Fibroblast of the conjunctiva (primary cell): Measurements from ENCODE around the gene TMA7.

Experiments used
- DNase-seq: peaks from one replicate; pipeline ENCODE4 v3.0.0-alpha.2; 2010; ENCODE audit warnings: low read depth

Gene TMA7

DNA sequence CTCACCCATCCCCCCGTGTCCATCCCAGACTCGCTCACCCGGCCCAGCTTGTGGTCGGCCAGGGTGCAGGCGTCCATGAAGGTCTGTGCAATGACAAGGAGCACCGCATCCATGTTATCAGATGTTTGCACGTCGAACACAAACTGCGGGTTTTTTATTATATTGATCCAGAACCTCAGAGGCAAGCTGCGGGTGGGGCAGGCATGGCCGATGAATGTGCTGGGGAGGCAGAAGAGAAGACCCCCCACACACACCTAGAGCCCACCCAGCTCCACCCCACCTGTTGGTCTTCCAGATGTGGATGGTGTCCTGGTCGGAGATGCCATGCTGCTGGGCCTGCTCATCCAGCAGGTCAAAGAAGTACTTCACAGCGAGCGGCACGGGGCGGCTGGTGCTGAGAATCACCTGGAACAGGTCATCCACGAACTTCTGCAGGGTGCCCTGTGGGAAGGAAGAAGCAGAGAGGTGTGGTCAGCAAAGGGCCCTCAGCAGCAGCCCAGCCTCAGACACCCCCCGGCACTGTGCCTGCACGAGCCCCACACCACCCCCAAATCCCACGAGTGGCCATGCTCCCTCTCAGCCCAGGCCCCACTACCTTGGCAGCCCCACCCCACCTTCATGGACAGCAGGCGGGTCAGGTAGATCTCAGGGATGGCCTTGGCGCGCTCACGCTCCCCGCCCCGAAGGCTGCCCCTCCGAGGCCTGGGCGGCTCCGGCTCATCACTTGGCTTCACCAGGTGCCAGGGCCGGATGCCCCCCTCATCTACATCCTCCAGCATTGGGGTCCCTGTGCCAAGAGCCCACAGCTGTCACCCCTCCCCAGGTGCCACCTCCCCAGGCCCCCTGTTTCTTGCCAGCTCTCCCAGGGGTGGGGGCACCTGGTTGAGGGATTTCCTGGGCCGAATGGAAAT lies 30.5 kb upstream of the TMA7 start:
- no peak for DNase-seq

DNA sequence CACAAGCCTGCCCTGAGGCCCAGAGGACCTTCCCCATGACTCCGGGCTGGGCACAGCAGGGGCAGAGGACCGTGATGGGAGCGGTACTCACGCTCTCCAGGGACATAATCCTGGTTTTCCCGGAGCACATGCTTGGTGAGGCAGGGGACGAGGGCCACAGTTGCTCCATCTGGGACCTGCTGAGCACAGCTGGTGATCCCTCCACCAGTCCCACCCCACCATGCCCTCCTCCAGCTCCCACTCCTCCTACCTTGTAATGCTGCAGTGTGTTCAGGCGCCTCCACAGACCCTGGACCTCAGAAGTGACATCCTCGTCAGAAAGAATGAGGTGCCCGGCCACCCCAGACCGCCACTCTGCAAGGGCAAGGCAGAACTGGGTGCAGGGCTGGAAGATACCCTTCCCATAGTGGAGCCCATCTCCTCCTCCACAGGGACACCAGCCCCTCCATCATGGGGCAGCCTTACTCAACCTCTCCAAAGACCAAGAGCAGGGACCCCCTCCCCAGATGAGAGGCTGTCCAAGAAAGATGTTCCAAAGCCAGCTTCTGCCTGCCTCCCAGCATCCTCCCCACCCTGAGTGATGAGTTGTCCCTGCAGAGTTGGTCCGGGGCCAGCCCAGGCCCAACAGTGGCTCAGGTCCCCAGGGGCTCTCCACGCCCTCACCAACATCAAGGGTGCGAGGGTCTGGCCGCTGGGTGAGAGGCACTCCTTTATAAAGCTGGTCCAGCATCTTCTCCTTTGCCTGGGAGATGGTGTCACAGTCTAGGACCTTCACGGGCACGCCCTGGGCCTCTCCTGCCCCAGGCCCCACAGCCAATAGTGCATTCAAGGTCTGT lies 29.6 kb upstream of the TMA7 start:
- no peak for DNase-seq

GRCh38 chr3:48411041-48411588 lies 28.9 kb upstream of the TMA7 start:
- no peak for DNase-seq

- no peak for DNase-seq
These were observed 28.3 kb upstream of the TMA7 start for GRCh38 chr3:48411606-48412374.

DNA sequence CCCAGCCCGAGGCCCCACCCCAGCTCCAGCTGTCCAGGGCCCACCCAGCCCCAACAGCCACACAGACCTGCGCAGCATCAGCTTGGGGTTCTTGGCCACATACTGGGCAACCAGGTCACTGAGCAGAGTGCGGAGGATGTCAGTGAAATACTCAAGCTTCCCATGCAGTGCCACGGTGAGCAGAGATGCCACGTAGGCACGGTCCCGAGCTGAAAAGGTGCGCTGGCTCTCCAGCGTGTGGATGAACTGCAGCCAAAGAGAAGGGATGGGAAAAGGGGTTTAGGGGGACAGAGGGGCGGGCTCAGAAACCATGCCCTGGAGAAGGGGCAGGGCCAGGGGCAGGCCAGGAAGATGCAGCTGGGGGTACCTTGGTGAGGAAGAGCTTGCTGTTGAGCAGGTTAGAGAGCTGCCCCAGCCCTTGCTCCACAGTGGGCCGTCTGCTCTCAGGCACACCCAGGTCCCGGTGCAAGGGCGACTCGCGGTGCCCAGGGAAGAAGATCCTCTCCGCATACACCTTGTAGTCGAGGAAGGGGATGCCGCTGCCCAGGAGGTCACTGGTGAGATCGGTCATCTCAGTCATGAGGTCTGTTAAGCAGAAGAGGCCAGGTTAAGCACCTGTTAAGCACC lies 27.6 kb upstream of the TMA7 start:
- no peak for DNase-seq

DNA sequence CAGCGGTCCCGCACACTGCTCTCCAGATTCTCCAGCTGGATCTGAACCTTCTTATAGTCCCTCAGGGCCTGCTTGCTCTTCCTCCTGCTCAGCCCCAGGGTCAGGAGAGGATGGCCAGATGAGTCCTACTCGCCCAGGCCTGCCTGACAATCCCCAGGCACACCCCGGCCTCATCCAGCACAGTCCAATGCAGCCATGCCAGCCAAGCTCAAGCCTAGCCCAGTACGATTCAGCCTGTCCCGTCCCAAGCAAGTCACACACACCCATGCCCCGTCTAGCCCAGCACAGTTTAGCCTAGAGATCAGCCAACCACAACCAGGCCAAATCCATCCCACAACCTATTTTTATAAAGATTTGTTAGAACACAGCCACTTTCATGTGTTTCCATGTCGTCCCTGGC lies 27.0 kb upstream of the TMA7 start:
- DNase-seq, result no peak

DNA sequence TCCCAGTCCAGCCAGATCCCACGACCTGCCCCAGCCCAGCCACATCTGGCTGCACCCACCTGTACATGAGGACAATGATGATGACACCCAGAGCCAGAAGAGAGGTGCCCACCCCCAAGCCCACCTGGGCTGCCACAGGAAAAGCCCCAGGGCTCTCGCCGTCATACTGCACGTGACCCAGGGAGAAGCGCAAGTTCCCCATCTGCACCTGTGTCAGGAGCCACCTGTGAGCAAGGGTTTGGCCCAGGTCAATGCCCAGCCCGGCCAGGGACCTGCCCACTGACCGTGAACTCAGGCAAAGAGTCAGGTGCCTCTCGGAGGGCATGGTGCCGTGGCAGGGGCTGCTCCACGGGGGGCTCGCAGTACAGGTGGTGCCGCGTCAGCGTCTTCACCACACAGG lies 26.4 kb upstream of the TMA7 start:
- no peak for DNase-seq

DNA sequence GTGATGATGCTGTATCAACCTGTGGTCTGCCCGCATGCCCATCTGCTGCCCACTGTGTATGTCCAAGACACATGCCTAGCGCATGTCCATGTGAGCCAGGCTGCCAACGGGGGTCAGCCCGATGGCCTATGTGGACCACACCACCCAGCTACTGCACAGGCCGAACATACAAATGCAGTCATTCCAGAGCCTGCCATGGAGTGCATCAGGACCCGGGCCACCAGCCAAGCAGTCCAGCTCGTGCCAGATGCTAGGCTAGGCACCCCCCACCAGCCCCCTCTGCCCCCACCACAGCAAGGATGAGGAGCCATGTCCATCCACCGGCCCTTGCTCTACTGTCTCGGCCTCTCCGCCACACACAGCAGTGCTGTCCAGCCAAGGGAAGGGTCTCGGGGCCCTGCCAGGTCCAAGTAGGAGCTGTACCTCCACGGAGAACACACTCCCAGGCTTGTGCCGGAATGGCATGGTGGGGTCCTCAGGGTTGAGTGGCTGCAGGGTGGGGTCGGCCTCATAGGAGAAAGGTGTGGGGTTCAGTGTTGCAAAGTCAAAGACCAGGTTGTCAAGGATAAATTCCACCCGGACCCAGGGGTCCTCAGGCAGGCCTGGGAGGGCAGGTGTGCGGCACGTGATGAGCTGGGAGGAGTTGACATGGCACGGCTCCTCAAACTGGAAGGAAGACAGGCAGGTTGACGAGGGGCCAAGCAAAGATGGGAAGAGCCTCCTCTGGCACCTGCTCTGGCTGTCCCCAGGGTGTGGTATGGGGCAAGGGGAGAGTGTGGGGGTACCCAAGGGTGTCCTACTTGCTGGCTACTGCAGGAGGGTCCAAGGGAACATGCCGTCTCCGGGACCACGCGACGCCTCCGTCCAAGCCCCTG lies 25.4 kb upstream of the TMA7 start:
- no peak for DNase-seq

- no peak for DNase-seq
These were observed 24.7 kb upstream of the TMA7 start for GRCh38 chr3:48415251-48415953.

DNA sequence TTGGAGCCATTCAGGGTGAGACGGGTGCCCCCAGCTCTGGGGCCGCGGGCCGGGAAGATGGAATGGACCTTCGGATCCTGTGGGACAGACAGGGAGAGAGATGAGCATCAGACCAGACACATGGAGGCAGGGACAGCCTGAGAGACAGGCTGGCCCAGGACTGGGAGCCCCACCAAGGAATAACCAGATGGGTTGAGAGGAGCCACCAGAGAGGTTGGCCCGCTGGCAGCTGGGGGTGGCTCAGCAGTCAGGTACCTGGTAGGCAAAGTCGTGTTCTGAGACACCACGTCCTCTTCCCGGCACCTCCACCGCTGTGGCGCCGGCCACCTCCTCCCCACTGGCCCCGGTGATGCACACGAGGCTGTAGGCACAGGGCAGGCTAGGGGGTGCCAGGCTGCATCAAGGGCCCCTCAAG lies 24.0 kb upstream of the TMA7 start:
- no peak for DNase-seq

- DNase-seq, result no peak
These were observed 23.5 kb upstream of the TMA7 start for GRCh38 chr3:48416546-48416945.

DNA sequence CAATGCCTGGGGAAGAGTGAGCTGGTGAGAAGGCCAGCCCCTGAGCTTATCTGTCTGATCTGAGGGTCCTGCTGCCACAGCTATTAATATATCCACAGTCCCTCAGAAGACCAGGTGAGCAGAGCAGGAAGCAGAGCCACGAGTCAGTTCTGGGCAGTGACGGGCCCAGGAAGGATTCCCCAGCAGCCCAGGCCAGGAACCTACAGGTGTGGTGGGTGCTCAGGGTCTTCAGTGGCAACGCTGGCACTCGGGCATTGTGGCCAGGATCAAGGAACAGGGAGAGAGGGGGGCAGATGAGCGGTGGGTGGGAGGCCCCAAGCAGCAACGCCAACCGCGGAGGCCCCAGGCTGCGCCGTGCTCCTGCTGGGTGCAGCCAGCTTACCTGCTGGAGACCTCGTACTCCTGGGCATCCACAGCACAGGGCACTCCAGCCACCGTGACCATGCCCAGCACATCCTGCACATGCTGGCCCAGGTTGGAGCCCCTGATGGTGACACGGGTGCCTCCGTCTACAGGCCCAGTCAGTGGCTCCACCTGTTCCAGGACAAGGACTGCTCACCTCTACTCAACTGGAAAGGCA lies 22.4 kb upstream of the TMA7 start:
- DNase-seq, result no peak

GRCh38 chr3:48418140-48418539 lies 21.9 kb upstream of the TMA7 start:
- no peak for DNase-seq

GRCh38 chr3:48418651-48419050 lies 21.4 kb upstream of the TMA7 start:
- no peak for DNase-seq

GRCh38 chr3:48419149-48419548 lies 20.9 kb upstream of the TMA7 start:
- DNase-seq, result no peak

- DNase-seq, result no peak
These were observed 20.5 kb upstream of the TMA7 start for GRCh38 chr3:48419597-48419996.

- DNase-seq, result no peak
These were observed 19.5 kb upstream of the TMA7 start for GRCh38 chr3:48420561-48420960.

- no peak for DNase-seq
These were observed 17.8 kb upstream of the TMA7 start for GRCh38 chr3:48422272-48422671.

GRCh38 chr3:48422681-48423080 lies 17.4 kb upstream of the TMA7 start:
- no peak for DNase-seq
